GM21528 (cell line): ENCODE results near the gene SMC6.

Source experiments
- ATAC-seq: cut with Tn5 transposase; IDR thresholded peaks from one replicate; pipeline ENCODE4 v1.9.1; 2021; ENCODE audit warnings: mild to moderate bottlenecking, moderate library complexity; ENCODE audit not compliant: unreplicated experiment, low FRiP score

The SMC6 gene

GRCh38 chr2:17625446-17625845 lies 128.2 kb downstream of the SMC6 start:
- no peak for ATAC-seq

GRCh38 chr2:17621781-17622180 lies 131.8 kb downstream of the SMC6 start:
- no peak for ATAC-seq

- no peak for ATAC-seq
Observed at GRCh38 chr2:17620841-17621240, 132.8 kb downstream of the SMC6 start.

- no peak for ATAC-seq
Observed at GRCh38 chr2:17620280-17620679, 133.3 kb downstream of the SMC6 start.

GRCh38 chr2:17617955-17618354 lies 135.7 kb downstream of the SMC6 start:
- no peak for ATAC-seq

- no peak for ATAC-seq
Observed at GRCh38 chr2:17617516-17617915, 136.1 kb downstream of the SMC6 start.

GRCh38 chr2:17616405-17616804 lies 137.2 kb downstream of the SMC6 start:
- no peak for ATAC-seq

GRCh38 chr2:17615728-17616351 lies 137.8 kb downstream of the SMC6 start:
- no peak for ATAC-seq

GRCh38 chr2:17615147-17615546 lies 138.5 kb downstream of the SMC6 start:
- no peak for ATAC-seq

GRCh38 chr2:17614174-17614930 lies 139.3 kb downstream of the SMC6 start:
- ATAC-seq, result no peak
